Caco-2 (cell line): ENCODE results near the gene GOLT1A. TPM values are rescaled to one million over a fixed set of nuclear protein-coding genes. Genes with fewer than 3 reads are reported as not detected.
A peak's percentile ranks its signal among the peaks of the same experiment; 100 is the strongest.

Experiments used
- Bru-seq: library from RNA; stranded (reverse); fragments of 400-500 nt; gene quantifications from one replicate; lab custom pipeline; 2021; lab: Mats Ljungman, UMichigan
- BruChase-seq, 2 experiments: library from RNA; stranded (reverse); fragments of 400-500 nt; gene quantifications; one replicate each; lab custom pipeline; 2021; lab: Mats Ljungman, UMichigan
- BruUV-seq: library from RNA; stranded (reverse); fragments of 400-500 nt; replicated peaks from 2 replicates; lab custom pipeline; 2021; lab: Mats Ljungman, UMichigan
- CTCF ChIA-PET: fragments of 300-600 bp; sonication (Branson Sonifier 250); formaldehyde crosslinking; loops from one replicate; lab custom pipeline; 2022; ENCODE audit warnings: antibody characterized with exemption; lab: Charles Lee
- POLR2A ChIA-PET: fragments of 300-600 bp; sonication (Branson Sonifier 250); formaldehyde crosslinking; loops from one replicate; lab custom pipeline; 2022; ENCODE audit warnings: antibody characterized with exemption; lab: Charles Lee
- DNase-seq, 2 experiments: peaks; one replicate each; pipeline versions ENCODE4 v3.0.0 to v3.0.0-alpha.2; 2020 to 2022
- H3K27me3 ChIP-seq: replicated peaks from 2 replicates; pipeline ENCODE4 v1.6.0; 2011; ENCODE audit warnings: low read length; ENCODE audit not compliant: control insufficient read depth, insufficient read depth
- H3K36me3 ChIP-seq: 2 replicates; pipeline ENCODE4 v1.5.1; 2011; ENCODE audit warnings: low read length; ENCODE audit not compliant: control insufficient read depth, insufficient read depth
- H3K4me1 ChIP-seq: fragments of 250-450 bp; sonication (Bioruptor Pico); 2 replicates; pipeline ENCODE4 v1.5.1; 2020; ENCODE audit warnings: mild to moderate bottlenecking
- H3K4me3 ChIP-seq: 2 replicates; pipeline ENCODE4 v1.5.1; 2011; ENCODE audit warnings: low read depth, mild to moderate bottlenecking, control low read depth, low read length
- H3K9me3 ChIP-seq: fragments of 250-450 bp; sonication (Bioruptor Pico); 2 replicates; pipeline ENCODE4 v1.5.1; 2020; ENCODE audit warnings: mild to moderate bottlenecking, moderate library complexity
- H3K27ac Mint-ChIP-seq: one replicate; pipeline ENCODE4 v1.8.0; 2022; ENCODE audit warnings: mixed read lengths; ENCODE audit not compliant: unreplicated experiment
- H3K27me3 Mint-ChIP-seq: one replicate; pipeline ENCODE4 v1.8.0; 2022; ENCODE audit warnings: mixed read lengths; ENCODE audit not compliant: insufficient read depth, unreplicated experiment
- H3K36me3 Mint-ChIP-seq: one replicate; pipeline ENCODE4 v1.8.0; 2022; ENCODE audit warnings: mild to moderate bottlenecking, mixed read lengths; ENCODE audit not compliant: insufficient read depth, unreplicated experiment
- H3K4me1 Mint-ChIP-seq: one replicate; pipeline ENCODE4 v1.8.0; 2022; ENCODE audit warnings: low read depth, mixed read lengths; ENCODE audit not compliant: unreplicated experiment
- H3K4me3 Mint-ChIP-seq: one replicate; pipeline ENCODE4 v1.8.0; 2022; ENCODE audit warnings: mild to moderate bottlenecking, moderate library complexity, mixed read lengths; ENCODE audit not compliant: unreplicated experiment
- H3K9me3 Mint-ChIP-seq: one replicate; pipeline ENCODE4 v1.8.0; 2022; ENCODE audit warnings: mixed read lengths; ENCODE audit not compliant: unreplicated experiment
- CTCF ChIP-seq, 2 experiments: fragments of 200-600 bp in 1 of 2; IDR thresholded peaks; 1 replicate in 1 of 2; 2 replicates in 1 of 2; pipeline versions ENCODE4 v1.5.1 to v1.8.0; 2011 to 2022; ENCODE audit warnings: antibody characterized with exemption in 1 of 2, control low read depth in 1 of 2, inconsistent platforms in 1 of 2, low read depth in 1 of 2, low read length in 1 of 2, mild to moderate bottlenecking in 1 of 2, moderate library complexity in 1 of 2; ENCODE audit not compliant: insufficient read depth in 1 of 2, severe bottlenecking in 1 of 2, unreplicated experiment in 1 of 2
- intact Hi-C: fragments of 100-400 bp; cut with micrococcal nuclease; formaldehyde crosslinking; loops from one replicate; pipeline ENCODE4 v1.10.0; 2022; ENCODE audit not compliant: unreplicated experiment
- long read RNA-seq: library from polyadenylated mRNA; stranded (forward); transcript quantifications from one replicate; pipeline ENCODE4 v2.0.0, GENCODE V29; 2022
- total RNA-seq: library from RNA; stranded (reverse); gene quantifications from 2 replicates; pipeline ENCODE4 v1.2.3, GENCODE V29; 2022

The GOLT1A gene, protein sequence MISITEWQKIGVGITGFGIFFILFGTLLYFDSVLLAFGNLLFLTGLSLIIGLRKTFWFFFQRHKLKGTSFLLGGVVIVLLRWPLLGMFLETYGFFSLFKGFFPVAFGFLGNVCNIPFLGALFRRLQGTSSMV
- total RNA-seq (20.4 and 25.9 TPM in 2 replicates), Bru-seq, nascent RNA (percentile 75 among the genes with signal in this experiment), BruChase-seq, experiment 1, labeled RNA remaining after a 2-hour chase (percentile 83 among the genes with signal in this experiment), BruChase-seq, experiment 2, labeled RNA remaining after a 6-hour chase (percentile 83 among the genes with signal in this experiment)
- long read RNA-seq, transcript GOLT1A-201 (5 exons, 883 nt) = major isoform, 11 of 27 reads
- long read RNA-seq, partial matches to known transcripts = 9 of 27 reads
- long read RNA-seq, other reads (novel, unspliced or antisense) = 7 of 27 reads

GRCh38 chr1:204213668-204214662, at the start of gene GOLT1A:
Gene GOLT1A (minus strand): TSS chr1:204213988. CDS start chr1:204213906, 82 bp downstream.
- H3K27ac Mint-ChIP-seq = no peak within 1 kb of the TSS
- no peaks in the 10 kb centered on the region for H3K9me3 ChIP-seq
- peaks cover 15% of the 10 kb centered on the region for H3K36me3 Mint-ChIP-seq
- H3K27me3 ChIP-seq = no peaks in the 10 kb centered on the region
- CTCF ChIA-PET = interaction anchor here (0.6 to 2.1 kb wide), 34 partner anchors 9 to 353 kb away, joined by 3 to 44 read pairs (median 4); partner anchors contain the start of genes PLEKHA6 and SNRPE
- peaks cover 2% of the 10 kb centered on the region for H3K36me3 ChIP-seq
- H3K4me1 ChIP-seq = peaks cover 12% of the 10 kb centered on the region; the same call in 1 of the 2 replicates
- intact Hi-C loops = loop anchor here (1.0 to 5.0 kb wide), 5 partner anchors 40 to 352 kb away; partner anchors contain the start of gene SNRPE
- no peaks in the 10 kb centered on the region for H3K4me1 Mint-ChIP-seq
- BruUV-seq = no TSS peak
- POLR2A ChIA-PET = interaction anchor here (0.6 to 1.3 kb wide), 7 partner anchors 9 to 556 kb away, joined by 3 to 5 read pairs (median 3); partner anchors contain the start of gene ETNK2
- H3K4me3 ChIP-seq = peak within 1 kb of the TSS; percentile 79
- peak; percentile 97 for DNase-seq
- no peaks in the 10 kb centered on the region for H3K9me3 Mint-ChIP-seq
- H3K27me3 Mint-ChIP-seq = no peaks in the 10 kb centered on the region
- TF ChIP-seq CTCF (IDR thresholded peaks at IDR 0.05; ENCODE audit: insufficient read depth in 1 of 2, low read depth in 1 of 2, low read length in 1 of 2, severe bottlenecking in 1 of 2, unreplicated experiment in 1 of 2) = peak; percentile 65 to 73
- no peak within 1 kb of the TSS for H3K4me3 Mint-ChIP-seq

- CTCF ChIA-PET = interaction anchor here (1.2 kb wide), 1 partner anchor 50 kb away, joined by 4 read pairs; the partner anchor contains the start of gene GOLT1A
- intact Hi-C loops = no loop called here
- H3K4me1 Mint-ChIP-seq = peaks cover 14% of the 10 kb centered on the region
Measured at GRCh38 chr1:204263254-204263910, 49.6 kb upstream of the GOLT1A start.

More at GRCh38 chr1:204263254-204263910, 49.6 kb upstream of the GOLT1A start:
- peaks cover 26% of the 10 kb centered on the region for H3K36me3 Mint-ChIP-seq
- no peaks in the 10 kb centered on the region for H3K27me3 ChIP-seq
- H3K4me3 Mint-ChIP-seq = no peak overlapping the region
- DNase-seq = no peak
- H3K4me1 ChIP-seq = peaks cover 20% of the 10 kb centered on the region
- no peaks in the 10 kb centered on the region for H3K9me3 Mint-ChIP-seq
- POLR2A ChIA-PET = no interaction called here
- H3K9me3 ChIP-seq = no peaks in the 10 kb centered on the region
- H3K27me3 Mint-ChIP-seq = no peaks in the 10 kb centered on the region
- TF ChIP-seq CTCF (IDR thresholded peaks at IDR 0.05; ENCODE audit: insufficient read depth in 1 of 2, low read depth in 1 of 2, low read length in 1 of 2, severe bottlenecking in 1 of 2, unreplicated experiment in 1 of 2) = no peak
- H3K36me3 ChIP-seq = peaks cover 7% of the 10 kb centered on the region
- H3K4me3 ChIP-seq = no peak overlapping the region
- BruUV-seq = no TSS peak
- no peak overlapping the region for H3K27ac Mint-ChIP-seq
